GM10248 (cell line): ENCODE data around the gene PCED1B.
"Not testable (repeated sequence)": the region's sequence is repeated elsewhere in the genome, so short reads cannot be mapped to it uniquely, and the experiment has no call there.

Experiments
- CTCF ChIA-PET: fragments of 300-600 bp; sonication (Branson Sonifier 250); formaldehyde crosslinking; extraction: SDS; loops from one replicate; lab custom pipeline; 2021; ENCODE audit warnings: antibody characterized with exemption; lab: Yijun Ruan, JAX
- POLR2A ChIA-PET: fragments of 350-650 bp; sonication (Branson Sonifier 250); formaldehyde crosslinking; extraction: SDS; loops from one replicate; lab custom pipeline; 2020; ENCODE audit warnings: antibody characterized with exemption; lab: Yijun Ruan, JAX
- DNase-seq: peaks from one replicate; pipeline ENCODE4 v3.0.0; 2012; ENCODE audit errors: extremely low spot score
- CTCF ChIP-seq: IDR thresholded peaks from 2 replicates; pipeline ENCODE4 v1.5.1; 2012; ENCODE audit warnings: mild to moderate bottlenecking, low read depth; ENCODE audit errors: extremely low read depth, missing control alignments, control extremely low read depth

The PCED1B gene

GRCh38 chr12:47111854-47112253, 32.4 kb downstream of the PCED1B start:
- POLR2A ChIA-PET = no interaction called here
- no peak for TF ChIP-seq CTCF
- DNase-seq = no peak
- CTCF ChIA-PET = no interaction called here

DNA sequence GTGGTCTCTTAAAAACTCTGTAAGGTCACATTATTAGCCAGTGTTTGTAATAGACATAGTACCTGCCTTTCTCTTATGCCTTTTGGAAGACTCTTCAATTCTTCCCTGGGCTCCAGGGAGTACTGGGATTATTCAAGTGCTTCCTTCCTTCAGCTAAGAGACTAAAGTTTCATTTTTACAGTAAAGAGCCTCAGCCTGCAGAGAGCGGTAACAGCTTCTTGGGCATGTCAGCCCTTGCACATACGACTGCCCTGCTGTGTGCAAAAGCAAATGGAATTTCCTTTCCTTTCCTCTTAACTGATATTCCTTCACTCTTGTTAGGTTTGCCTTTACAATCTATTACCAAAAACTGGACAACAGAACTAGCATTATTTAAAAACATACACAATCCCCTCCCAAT, 33.3 kb downstream of the PCED1B start:
- TF ChIP-seq CTCF = no peak
- CTCF ChIA-PET = no interaction called here
- no peak for DNase-seq
- POLR2A ChIA-PET = no interaction called here

GRCh38 chr12:47114481-47114892, 35.1 kb downstream of the PCED1B start:
- TF ChIP-seq CTCF = no peak
- ChIA-PET POLR2A (no interaction called here), CTCF (interaction anchor here (1.3 kb wide), 1 partner anchor 43 kb away, joined by 3 read pairs; no protein-coding TSS in a partner anchor)
- no peak for DNase-seq

GRCh38 chr12:47117305-47117704, 37.9 kb downstream of the PCED1B start:
- POLR2A ChIA-PET, DNase-seq: not testable (repeated sequence)
- CTCF ChIA-PET = interaction anchor here (1.2 to 2.1 kb wide), 2 partner anchors 11 to 37 kb away, joined by 4 read pairs; partner anchors contain the start of genes AMIGO2 and PCED1B

GRCh38 chr12:47120736-47121135, 41.3 kb downstream of the PCED1B start:
- ChIA-PET POLR2A (no interaction called here), CTCF (no interaction called here)
- DNase-seq = no peak
- TF ChIP-seq CTCF = no peak

DNA sequence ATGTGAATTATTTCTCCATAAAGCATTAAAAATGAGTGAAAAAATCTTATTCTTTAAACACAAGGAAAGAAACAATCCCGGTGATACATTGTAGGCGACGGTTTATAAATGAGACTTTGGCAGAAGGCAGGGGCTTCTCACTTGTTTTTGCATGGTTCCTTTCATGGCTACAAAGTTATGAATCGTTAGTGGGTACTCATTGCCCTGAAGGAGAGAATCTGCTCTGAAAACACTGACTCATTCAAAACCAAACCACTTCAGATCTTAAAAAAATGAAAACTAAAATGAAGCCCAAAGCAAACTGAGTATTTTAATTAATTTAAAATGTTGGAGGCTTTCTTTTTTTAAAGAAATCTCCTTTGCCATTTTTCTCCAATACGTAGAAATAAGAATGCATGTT, 41.7 kb downstream of the PCED1B start:
- no peak for TF ChIP-seq CTCF
- CTCF ChIA-PET = no interaction called here
- no peak for DNase-seq
- POLR2A ChIA-PET = no interaction called here

DNA sequence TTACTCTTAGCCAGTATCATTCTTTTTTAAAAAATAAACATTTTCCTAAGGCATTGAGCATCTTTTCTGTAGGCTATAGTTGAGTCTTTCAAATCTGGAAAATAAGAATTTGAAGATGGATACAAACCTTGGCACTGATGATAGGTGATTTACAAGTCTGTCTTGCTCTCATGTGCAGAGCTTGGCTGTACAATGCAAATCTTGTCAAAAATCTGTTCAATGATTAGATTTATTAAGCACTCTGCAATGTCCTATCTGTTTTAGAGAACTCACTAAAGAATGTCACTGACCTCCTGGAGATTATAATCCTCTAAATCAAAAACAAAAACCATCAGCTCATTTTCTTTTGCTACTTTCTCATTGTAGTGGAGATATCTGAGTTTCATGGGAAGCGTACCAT, 43.2 kb downstream of the PCED1B start:
- no peak for DNase-seq
- no peak for TF ChIP-seq CTCF
- ChIA-PET CTCF (no interaction called here), POLR2A (no interaction called here)
